Amniotic epithelial cell (primary cell): ENCODE measurements around the gene METTL1.
"Not testable (repeated sequence)": the region's sequence is repeated elsewhere in the genome, so short reads cannot be mapped to it uniquely, and the experiment has no call there.

ENCODE experiments used
- DNase-seq: peaks from one replicate; pipeline ENCODE4 v3.0.0-alpha.2; 2010; ENCODE audit warnings: low read depth

The METTL1 gene

GRCh38 chr12:57796996-57797395 is 25.1 kb upstream of the METTL1 start:
- no peak for DNase-seq

GRCh38 chr12:57795354-57795753 is 23.4 kb upstream of the METTL1 start:
- no peak for DNase-seq

- peak; percentile 93 for DNase-seq
These were observed 22.0 kb upstream of the METTL1 start for GRCh38 chr12:57793920-57794319.

GRCh38 chr12:57783861-57784260 is 12.0 kb upstream of the METTL1 start:
- no peak for DNase-seq

- no peak for DNase-seq
These were observed 11.5 kb upstream of the METTL1 start for GRCh38 chr12:57783466-57783801.

- peak; percentile 88 for DNase-seq
These were observed 10.9 kb upstream of the METTL1 start, which contains the start of gene TSFM for GRCh38 chr12:57782608-57783465. TSS of gene TSFM (plus strand) at chr12:57782787. CDS start at chr12:57782802, 15 bp downstream.

- DNase-seq = no peak
These were observed 10.3 kb upstream of the METTL1 start for GRCh38 chr12:57782243-57782607.

GRCh38 chr12:57781801-57782200 is 9.9 kb upstream of the METTL1 start:
- no peak for DNase-seq

GRCh38 chr12:57781244-57781643 is 9.3 kb upstream of the METTL1 start:
- DNase-seq = no peak

GRCh38 chr12:57780284-57780897 is 8.5 kb upstream of the METTL1 start:
- no peak for DNase-seq

- peak; percentile 24 for DNase-seq
These were observed 7.8 kb upstream of the METTL1 start for GRCh38 chr12:57779736-57780135.

GRCh38 chr12:57777911-57778310 is 6.0 kb upstream of the METTL1 start:
- no peak for DNase-seq

- no peak for DNase-seq
These were observed 5.5 kb upstream of the METTL1 start for GRCh38 chr12:57777367-57777766.

- DNase-seq = no peak
These were observed 4.3 kb upstream of the METTL1 start for GRCh38 chr12:57776247-57776587.

- DNase-seq = no peak
These were observed 3.8 kb upstream of the METTL1 start for GRCh38 chr12:57775563-57776246.

- DNase-seq = no peak
These were observed 3.1 kb upstream of the METTL1 start for GRCh38 chr12:57775044-57775443.

GRCh38 chr12:57774634-57775033 is 2.7 kb upstream of the METTL1 start:
- DNase-seq = not testable (repeated sequence)

- DNase-seq = no peak
These were observed 771 bp upstream of the METTL1 start, which contains the start of gene EEF1AKMT3 for GRCh38 chr12:57772429-57773322. TSS of gene EEF1AKMT3 (plus strand) at chr12:57772614. CDS start at chr12:57772725, 111 bp downstream.

GRCh38 chr12:57771236-57771872 is 551 bp downstream of the METTL1 start:
- peak; percentile 82 for DNase-seq

GRCh38 chr12:57770734-57771133 is 1.2 kb downstream of the METTL1 start:
- DNase-seq = no peak

GRCh38 chr12:57769594-57769993 is 2.3 kb downstream of the METTL1 start:
- DNase-seq = no peak
